Thymus (tissue), 11 donors: ENCODE data around the gene LDLR. TPM values are rescaled to one million over a fixed set of nuclear protein-coding genes. Genes with fewer than 3 reads are reported as not detected.

Source experiments
- DNase-seq, 9 donors: peaks; one replicate each; pipeline ENCODE4 v3.0.0-alpha.2; 2013; ENCODE audit warnings: low spot score in 9 of 9, low read depth in 6 of 9, missing footprints in 1 of 9
- H3K27ac ChIP-seq, 2 donors: one replicate each; pipeline ENCODE4 v1.5.1; 2013; ENCODE audit warnings: control low read depth in 1 of 2, low read depth in 1 of 2, low read length in 1 of 2, mild to moderate bottlenecking in 1 of 2, moderate library complexity in 1 of 2
- H3K27me3 ChIP-seq, 2 donors: one replicate each; pipeline ENCODE4 v1.5.1; 2013; ENCODE audit warnings: low read length in 1 of 2; ENCODE audit not compliant: control insufficient read depth in 2 of 2, insufficient read depth in 1 of 2
- H3K36me3 ChIP-seq, 2 donors: one replicate each; pipeline ENCODE4 v1.5.1; 2013; ENCODE audit warnings: low read length in 1 of 2, mild to moderate bottlenecking in 1 of 2, moderate library complexity in 1 of 2; ENCODE audit not compliant: control insufficient read depth in 2 of 2, insufficient read depth in 2 of 2
- H3K4me1 ChIP-seq, 2 donors: one replicate each; pipeline ENCODE4 v1.5.1; 2013; ENCODE audit warnings: low read length in 2 of 2; ENCODE audit not compliant: control insufficient read depth in 2 of 2, insufficient read depth in 2 of 2
- H3K4me3 ChIP-seq, 2 donors: one replicate each; pipeline ENCODE4 v1.5.1; 2013; ENCODE audit warnings: low read length in 2 of 2, control low read depth in 1 of 2, mild to moderate bottlenecking in 1 of 2
- H3K9me3 ChIP-seq, 2 donors: one replicate each; pipeline ENCODE4 v1.5.1; 2013; ENCODE audit warnings: low read length in 1 of 2, mild to moderate bottlenecking in 1 of 2; ENCODE audit not compliant: control insufficient read depth in 2 of 2, insufficient read depth in 1 of 2
- WGBS: extraction: QIAGEN DNeasy Blood & Tissue Kit; methylation state at CpG from one replicate; pipeline ENCODE4 v1.1.7; 2013; 5-methylcytosine and 5-hydroxymethylcytosine counted together
- polyA plus RNA-seq: library from polyadenylated mRNA; stranded (reverse); fragments of 200-250 nt; gene quantifications from one replicate; pipeline ENCODE4 v1.2.3, GENCODE V29; 2013
- total RNA-seq: library from RNA; stranded (reverse); fragments of 120-200 nt; gene quantifications from one replicate; pipeline ENCODE4 v1.2.4, GENCODE V29; 2013
- donor health status: healthy.

The LDLR gene
- total and polyA plus RNA-seq, 2 donors = 7.0 to 7.5 TPM

DNA sequence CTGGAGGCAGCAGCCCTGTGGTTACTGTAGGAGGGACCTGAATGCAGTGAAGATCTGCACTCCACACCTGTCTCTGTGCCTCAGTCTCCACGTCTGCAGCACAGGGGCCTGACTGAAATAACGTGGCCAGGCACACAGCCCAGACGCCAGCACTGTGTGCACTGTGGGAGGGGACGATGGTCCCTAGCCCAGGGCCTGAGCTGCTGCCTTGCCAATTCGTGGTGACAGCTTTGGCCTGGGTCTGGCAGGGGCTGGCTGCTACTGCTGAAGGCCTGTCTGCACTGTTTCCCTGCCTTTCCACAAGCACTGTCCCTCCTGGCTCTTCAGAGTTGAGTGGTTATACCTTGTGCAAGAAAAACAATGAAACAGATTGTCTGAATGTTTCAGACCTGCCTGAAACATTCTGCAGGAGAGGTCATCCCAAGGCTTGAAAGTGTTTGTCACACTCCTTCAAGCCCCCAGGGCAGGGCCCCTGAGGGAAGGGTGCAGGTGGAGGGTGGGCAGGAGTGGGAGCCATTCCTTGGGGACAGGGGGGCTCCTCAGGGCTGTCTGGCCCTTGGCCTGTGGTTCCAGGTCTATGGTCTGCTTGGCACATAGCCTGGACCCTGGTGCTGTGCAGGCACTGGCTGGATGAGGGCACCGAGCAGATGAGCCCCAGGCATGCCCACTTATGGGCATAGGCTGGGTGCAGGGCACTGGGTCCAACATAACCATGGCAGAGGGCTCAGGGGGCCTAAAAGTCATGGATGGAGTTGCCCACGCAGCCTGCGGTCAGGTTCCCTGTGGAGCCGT lies 38.7 kb upstream of the LDLR start:
- Histone ChIP-seq H3K27ac (no peak overlapping the region), H3K4me1 (peaks cover 13 to 31% of the 10 kb centered on the region in 2 donors), H3K36me3 (peaks cover 45 to 84% of the 10 kb centered on the region in 2 donors), H3K4me3 (no peak overlapping the region), H3K27me3 (no peaks in the 10 kb centered on the region), H3K9me3 (peaks cover 0 to 2% of the 10 kb centered on the region in 2 donors)
- 95% methylated on average over 9 of the region's 9 CpGs for WGBS
- DNase-seq = no peak

DNA sequence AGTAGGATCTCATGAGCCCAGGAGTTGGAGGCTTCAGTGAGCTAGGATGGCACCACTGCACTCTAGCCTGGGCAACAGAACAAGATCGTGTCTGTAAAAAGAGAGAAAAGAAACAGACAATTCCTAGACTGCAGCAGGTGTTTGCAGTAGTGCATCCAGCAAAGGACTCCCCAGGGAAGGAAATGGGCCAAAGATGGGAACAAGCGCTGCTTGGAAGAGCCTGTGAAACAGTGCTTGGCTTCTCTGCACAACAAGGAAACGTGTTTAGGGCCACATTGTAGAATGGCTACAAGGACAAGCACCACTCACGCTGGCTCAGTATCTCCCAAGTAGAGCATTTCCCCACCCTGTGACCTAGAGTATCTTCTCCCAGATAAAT lies 35.5 kb upstream of the LDLR start:
- Histone ChIP-seq H3K27me3 (no peaks in the 10 kb centered on the region), H3K27ac (no peak overlapping the region), H3K4me3 (no peak overlapping the region), H3K4me1 (peaks cover 13 to 17% of the 10 kb centered on the region in 2 donors), H3K9me3 (no peaks in the 10 kb centered on the region), H3K36me3 (peaks cover 67 to 83% of the 10 kb centered on the region in 2 donors)
- no peak for DNase-seq
- WGBS = 98% methylated on average over 4 of the region's 4 CpGs

- Histone ChIP-seq H3K4me3 (no peak overlapping the region), H3K27me3 (no peaks in the 10 kb centered on the region), H3K36me3 (peaks cover 69 to 83% of the 10 kb centered on the region in 2 donors), H3K4me1 (peaks cover 9 to 13% of the 10 kb centered on the region in 2 donors), H3K27ac (no peak overlapping the region), H3K9me3 (no peaks in the 10 kb centered on the region)
- DNase-seq = no peak
- WGBS = 90% methylated on average over 8 of the region's 8 CpGs
Measured at GRCh38 chr19:11054200-11054599, 35.1 kb upstream of the LDLR start.

DNA sequence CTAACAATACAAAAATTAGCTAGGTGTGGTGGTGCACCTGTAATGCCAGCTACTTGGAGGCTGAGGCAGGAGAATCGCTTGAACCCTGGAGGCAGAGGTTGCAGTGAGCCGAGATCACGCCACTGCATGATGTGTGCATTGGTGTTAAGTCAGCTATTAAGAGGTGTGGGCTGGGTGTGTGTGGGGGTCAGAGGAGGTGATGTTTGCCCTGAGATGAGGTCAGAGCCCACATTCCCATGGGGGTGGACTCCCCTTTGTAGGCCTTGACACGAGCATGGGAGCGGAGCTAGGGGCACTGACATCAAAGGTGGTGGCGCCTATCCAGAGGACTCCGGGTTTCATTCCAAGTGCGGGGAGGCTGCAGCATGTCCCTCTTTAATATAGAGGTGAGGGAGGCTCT lies 34.6 kb upstream of the LDLR start:
- 96% methylated on average over 8 of the region's 8 CpGs for WGBS
- no peak overlapping the region for H3K4me3 ChIP-seq

DNA sequence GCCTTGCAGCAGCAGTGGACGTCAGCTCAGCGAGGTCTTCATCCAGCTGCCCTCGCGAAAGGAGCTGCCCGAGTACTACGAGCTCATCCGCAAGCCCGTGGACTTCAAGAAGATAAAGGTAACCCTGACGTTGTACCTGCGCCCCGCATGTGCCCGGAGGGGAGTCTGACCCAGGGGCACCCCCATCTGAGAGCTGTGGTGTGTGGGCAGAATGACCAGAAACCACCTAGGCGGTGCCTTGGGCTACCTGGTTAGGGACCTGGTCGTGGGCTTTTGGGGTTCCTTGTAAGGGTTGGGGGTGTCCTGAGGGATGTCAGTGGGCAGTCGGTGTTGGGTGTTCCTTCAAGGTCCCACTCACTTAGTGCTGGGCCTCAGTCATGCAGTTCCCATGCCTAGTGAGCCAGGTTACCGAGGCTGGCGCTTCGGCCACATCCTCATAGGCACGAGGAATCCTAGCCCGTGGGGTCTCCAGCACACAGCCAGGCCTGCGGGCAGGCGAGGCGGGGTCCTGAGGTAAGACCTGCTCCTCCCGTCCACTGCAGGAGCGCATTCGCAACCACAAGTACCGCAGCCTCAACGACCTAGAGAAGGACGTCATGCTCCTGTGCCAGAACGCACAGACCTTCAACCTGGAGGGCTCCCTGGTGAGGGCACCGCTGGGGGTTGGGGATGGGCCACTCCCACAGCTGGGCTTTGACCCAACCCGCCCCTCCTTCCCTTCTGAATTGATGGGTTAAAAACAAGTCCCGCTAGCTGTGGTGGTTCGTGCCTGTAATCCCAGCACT lies 30.8 kb upstream of the LDLR start:
- DNase-seq = no peak
- WGBS = 98% methylated on average over 34 of the region's 34 CpGs
- H3K9me3 ChIP-seq = no peaks in the 10 kb centered on the region
- no peak overlapping the region for H3K4me3 ChIP-seq
- no peak overlapping the region for H3K27ac ChIP-seq
- peaks cover 74 to 86% of the 10 kb centered on the region in 2 donors for H3K36me3 ChIP-seq
- no peaks in the 10 kb centered on the region for H3K4me1 ChIP-seq
- H3K27me3 ChIP-seq = no peaks in the 10 kb centered on the region

More for the DNA sequence above, 34.6 kb upstream of the LDLR start:
- Histone ChIP-seq H3K36me3 (peaks cover 73 to 84% of the 10 kb centered on the region in 2 donors), H3K4me1 (peaks cover 4 to 9% of the 10 kb centered on the region in 2 donors), H3K27ac (no peak overlapping the region), H3K9me3 (no peaks in the 10 kb centered on the region), H3K27me3 (no peaks in the 10 kb centered on the region)
- no peak for DNase-seq

DNA sequence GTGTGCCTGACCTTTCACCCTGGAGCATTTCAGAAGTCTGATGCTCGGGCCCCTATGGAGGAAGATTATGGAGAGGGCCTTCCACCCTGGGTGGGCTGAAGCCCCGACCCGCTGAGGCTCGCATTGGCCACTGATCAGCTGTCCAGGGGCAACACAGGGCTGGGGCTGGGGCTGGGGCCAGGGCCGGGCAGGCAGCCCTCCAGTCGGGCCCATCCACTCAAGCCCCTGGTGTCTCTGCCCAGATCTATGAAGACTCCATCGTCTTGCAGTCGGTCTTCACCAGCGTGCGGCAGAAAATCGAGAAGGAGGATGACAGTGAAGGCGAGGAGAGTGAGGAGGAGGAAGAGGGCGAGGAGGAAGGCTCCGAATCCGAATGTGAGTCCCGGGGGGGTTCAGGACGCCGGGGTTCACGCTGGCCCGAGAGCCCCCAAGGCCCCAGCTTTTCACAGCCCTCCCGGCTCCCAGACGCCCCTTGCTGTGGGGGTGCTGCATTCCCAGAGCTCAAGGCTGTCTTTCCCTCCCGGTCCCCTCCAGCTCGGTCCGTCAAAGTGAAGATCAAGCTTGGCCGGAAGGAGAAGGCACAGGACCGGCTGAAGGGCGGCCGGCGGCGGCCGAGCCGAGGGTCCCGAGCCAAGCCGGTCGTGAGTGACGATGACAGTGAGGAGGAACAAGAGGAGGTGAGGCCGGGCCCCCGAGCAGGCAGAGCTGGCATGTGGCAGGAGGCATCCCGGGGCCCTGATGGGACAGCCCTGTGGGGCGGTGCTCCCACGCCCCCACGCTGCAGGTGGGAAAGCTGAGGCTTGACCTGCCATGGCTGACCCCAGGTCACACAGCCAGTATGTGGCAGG lies 29.5 kb upstream of the LDLR start:
- no peak for DNase-seq
- no peak overlapping the region for H3K4me3 ChIP-seq
- WGBS = 99% methylated on average over 43 of the region's 43 CpGs
- H3K36me3 ChIP-seq = peaks cover 71 to 81% of the 10 kb centered on the region in 2 donors
- no peaks in the 10 kb centered on the region for H3K27me3 ChIP-seq
- H3K9me3 ChIP-seq = no peaks in the 10 kb centered on the region
- no peaks in the 10 kb centered on the region for H3K4me1 ChIP-seq
- no peak overlapping the region for H3K27ac ChIP-seq

GRCh38 chr19:11061952-11062351 lies 27.3 kb upstream of the LDLR start:
- H3K9me3 ChIP-seq = no peaks in the 10 kb centered on the region
- peaks cover 70 to 80% of the 10 kb centered on the region in 2 donors for H3K36me3 ChIP-seq
- H3K4me3 ChIP-seq = no peak overlapping the region
- no peaks in the 10 kb centered on the region for H3K27me3 ChIP-seq
- no peak overlapping the region for H3K27ac ChIP-seq
- 97% methylated on average over 14 of the region's 14 CpGs for WGBS
- no peak for DNase-seq
- no peaks in the 10 kb centered on the region for H3K4me1 ChIP-seq

- Histone ChIP-seq H3K4me1 (no peaks in the 10 kb centered on the region), H3K27me3 (no peaks in the 10 kb centered on the region), H3K27ac (no peak overlapping the region), H3K36me3 (peaks cover 68 to 80% of the 10 kb centered on the region in 2 donors), H3K9me3 (peaks cover 1 to 6% of the 10 kb centered on the region in 2 donors), H3K4me3 (no peak overlapping the region)
- WGBS = 98% methylated on average over 3 of the region's 3 CpGs
- DNase-seq = no peak
Measured at GRCh38 chr19:11063434-11063833, 25.8 kb upstream of the LDLR start.
